GM21717 (cell line): ENCODE data around the gene NALCN.
"Not testable (repeated sequence)": the region's sequence is repeated elsewhere in the genome, so short reads cannot be mapped to it uniquely, and the experiment has no call there.

ENCODE experiments used
- ATAC-seq: cut with Tn5 transposase; IDR thresholded peaks from one replicate; pipeline ENCODE4 v1.9.1; 2021; ENCODE audit warnings: mild to moderate bottlenecking, moderate library complexity; ENCODE audit not compliant: unreplicated experiment

The NALCN gene

GRCh38 chr13:101343128-101343787, 73.0 kb downstream of the NALCN start:
- no peak for ATAC-seq

GRCh38 chr13:101341464-101341863, 74.8 kb downstream of the NALCN start:
- ATAC-seq: no peak

- ATAC-seq: no peak
Observed at GRCh38 chr13:101339202-101339601, 77.1 kb downstream of the NALCN start.

- no peak for ATAC-seq
Observed at GRCh38 chr13:101332583-101332982, 83.7 kb downstream of the NALCN start.

- ATAC-seq: no peak
Observed at GRCh38 chr13:101331731-101332130, 84.6 kb downstream of the NALCN start.

- no peak for ATAC-seq
Observed at GRCh38 chr13:101327871-101328270, 88.4 kb downstream of the NALCN start.

GRCh38 chr13:101326710-101327109, 89.6 kb downstream of the NALCN start:
- no peak for ATAC-seq

- ATAC-seq: no peak
Observed at GRCh38 chr13:101325423-101325822, 90.9 kb downstream of the NALCN start.

- ATAC-seq: no peak
Observed at GRCh38 chr13:101323601-101324000, 92.7 kb downstream of the NALCN start.

GRCh38 chr13:101317986-101318523, 98.3 kb downstream of the NALCN start:
- no peak for ATAC-seq

GRCh38 chr13:101313479-101313878, 102.8 kb downstream of the NALCN start:
- not testable (repeated sequence) for ATAC-seq

GRCh38 chr13:101309014-101309619, 107.2 kb downstream of the NALCN start:
- ATAC-seq: no peak

- ATAC-seq: no peak
Observed at GRCh38 chr13:101308247-101309013, 107.9 kb downstream of the NALCN start.

GRCh38 chr13:101307181-101307701, 109.1 kb downstream of the NALCN start:
- no peak for ATAC-seq

- ATAC-seq: no peak
Observed at GRCh38 chr13:101306773-101307172, 109.5 kb downstream of the NALCN start.

GRCh38 chr13:101305981-101306411, 110.3 kb downstream of the NALCN start:
- ATAC-seq: no peak

GRCh38 chr13:101303521-101303920, 112.8 kb downstream of the NALCN start:
- ATAC-seq: no peak

- no peak for ATAC-seq
Observed at GRCh38 chr13:101301053-101301452, 115.3 kb downstream of the NALCN start.

- no peak for ATAC-seq
Observed at GRCh38 chr13:101300531-101300930, 115.8 kb downstream of the NALCN start.

- ATAC-seq: no peak
Observed at GRCh38 chr13:101298517-101298916, 117.8 kb downstream of the NALCN start.

GRCh38 chr13:101297794-101298193, 118.5 kb downstream of the NALCN start:
- ATAC-seq: no peak
